Gastroesophageal sphincter (tissue), 4 donors: Measurements from ENCODE around the gene DNAH17. TPM values are rescaled to one million over a fixed set of nuclear protein-coding genes. Genes with fewer than 3 reads are reported as not detected.
A peak's percentile ranks its signal among the peaks of the same experiment; 100 is the strongest.

ENCODE experiments used
- ATAC-seq: fragments of 150-250 bp; one replicate; pipeline ENCODE4 v1.9.1; 2016; ENCODE audit warnings: mild to moderate bottlenecking, moderate library complexity
- H3K27ac ChIP-seq, 4 donors: fragments of 200-600 bp; sonication (generic) in 3 of 4; 1 replicate in 3 of 4; 2 replicates in 1 of 4; pipeline ENCODE4 v1.5.1; 2016 to 2019
- H3K27me3 ChIP-seq: fragments of 200-600 bp; sonication (generic); one replicate; pipeline ENCODE4 v1.5.1; 2019
- H3K36me3 ChIP-seq, 2 donors: fragments of 200-600 bp; sonication (generic); one replicate each; pipeline ENCODE4 v1.5.1; 2019; ENCODE audit warnings: control low read depth in 1 of 2
- H3K4me1 ChIP-seq, 3 donors: fragments of 200-600 bp; sonication (generic); 1 replicate in 2 of 3; 2 replicates in 1 of 3; pipeline ENCODE4 v1.5.1; 2016 to 2019; ENCODE audit warnings: control low read depth in 2 of 3
- H3K4me3 ChIP-seq, 2 donors: fragments of 200-600 bp; sonication (generic); one replicate each; pipeline ENCODE4 v1.5.1; 2019; ENCODE audit warnings: mild to moderate bottlenecking in 1 of 2, moderate library complexity in 1 of 2
- H3K9me3 ChIP-seq, 3 donors: fragments of 200-600 bp; sonication (generic); one replicate each; pipeline ENCODE4 v1.5.1; 2017 to 2019; ENCODE audit warnings: control low read depth in 2 of 3
- EP300 ChIP-seq: sonication (generic); formaldehyde crosslinking; IDR thresholded peaks from one replicate; pipeline ENCODE4 v1.6.1; 2017; ENCODE audit warnings: antibody characterized with exemption, mild to moderate bottlenecking
- POLR2A ChIP-seq, 2 donors: fragments of 450-650 bp; IDR thresholded peaks; one replicate each; pipeline ENCODE4 v1.6.1; 2017; ENCODE audit warnings: antibody characterized with exemption in 2 of 2, mild to moderate bottlenecking in 2 of 2, moderate library complexity in 1 of 2
- POLR2AphosphoS5 ChIP-seq: sonication (generic); formaldehyde crosslinking; IDR thresholded peaks from one replicate; pipeline ENCODE4 v1.6.1; 2017; ENCODE audit warnings: antibody characterized with exemption
- WGBS, 2 donors: methylation state at CpG; one replicate each; pipeline ENCODE4 v1.1.5; 2018; ENCODE audit warnings: low coverage in 1 of 2; 5-methylcytosine and 5-hydroxymethylcytosine counted together
- total RNA-seq, 4 donors: library from RNA; depleted of rRNA; stranded (reverse); fragments of >200 nt; gene quantifications; one replicate each; pipeline ENCODE4 v1.1.0, GENCODE V29; 2016
- TF ChIP-seq, protein P1 (sequence below), 4 experiments: fragments of 200-600 bp in 2 of 4; fragments of 450-650 bp in 2 of 4; sonication (generic) in 1 of 4; IDR thresholded peaks; one replicate each; pipeline ENCODE4 v1.5.1; 2017 to 2019; ENCODE audit warnings: antibody characterized with exemption in 4 of 4, mild to moderate bottlenecking in 2 of 4, moderate library complexity in 2 of 4

The DNAH17 gene
- total RNA-seq, 4 donors from 2014 or later = 0.15 TPM; not detected in 3

DNA sequence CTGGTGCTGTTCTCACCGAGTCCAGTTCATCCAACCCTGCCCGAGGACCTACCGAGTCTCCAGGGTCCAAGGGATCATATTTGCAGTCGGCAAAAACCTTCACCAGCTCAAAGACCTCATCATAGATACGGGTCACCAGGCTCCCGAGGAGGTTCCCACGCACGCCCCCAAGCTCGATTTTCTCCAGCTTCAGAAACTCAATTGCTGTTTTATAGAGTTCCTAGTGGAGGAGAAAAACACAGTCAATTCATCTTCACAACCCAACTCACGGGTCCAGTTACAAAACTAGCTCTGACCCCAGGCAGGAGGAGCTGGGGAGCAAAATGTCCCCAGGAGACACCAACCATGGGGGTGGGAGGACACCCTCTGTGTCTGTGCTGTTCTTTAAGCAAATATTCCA lies 10.2 kb downstream of the DNAH17 start:
- 57 to 96% methylated on average over 1 to 9 of the region's 10 CpGs for WGBS, 2 donors
- peaks cover 0 to 8% (median 0%) of the 10 kb centered on the region in 3 donors for H3K4me1 ChIP-seq
- no peaks in the 10 kb centered on the region for H3K9me3 ChIP-seq
- no peaks in the 10 kb centered on the region for H3K27me3 ChIP-seq
- no peak overlapping the region for H3K4me3 ChIP-seq
- no peak for ATAC-seq
- TF ChIP-seq, protein P1, sequence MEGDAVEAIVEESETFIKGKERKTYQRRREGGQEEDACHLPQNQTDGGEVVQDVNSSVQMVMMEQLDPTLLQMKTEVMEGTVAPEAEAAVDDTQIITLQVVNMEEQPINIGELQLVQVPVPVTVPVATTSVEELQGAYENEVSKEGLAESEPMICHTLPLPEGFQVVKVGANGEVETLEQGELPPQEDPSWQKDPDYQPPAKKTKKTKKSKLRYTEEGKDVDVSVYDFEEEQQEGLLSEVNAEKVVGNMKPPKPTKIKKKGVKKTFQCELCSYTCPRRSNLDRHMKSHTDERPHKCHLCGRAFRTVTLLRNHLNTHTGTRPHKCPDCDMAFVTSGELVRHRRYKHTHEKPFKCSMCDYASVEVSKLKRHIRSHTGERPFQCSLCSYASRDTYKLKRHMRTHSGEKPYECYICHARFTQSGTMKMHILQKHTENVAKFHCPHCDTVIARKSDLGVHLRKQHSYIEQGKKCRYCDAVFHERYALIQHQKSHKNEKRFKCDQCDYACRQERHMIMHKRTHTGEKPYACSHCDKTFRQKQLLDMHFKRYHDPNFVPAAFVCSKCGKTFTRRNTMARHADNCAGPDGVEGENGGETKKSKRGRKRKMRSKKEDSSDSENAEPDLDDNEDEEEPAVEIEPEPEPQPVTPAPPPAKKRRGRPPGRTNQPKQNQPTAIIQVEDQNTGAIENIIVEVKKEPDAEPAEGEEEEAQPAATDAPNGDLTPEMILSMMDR (IDR thresholded peaks at IDR 0.05) = no peak
- TF ChIP-seq EP300 = no peak
- TF ChIP-seq POLR2AphosphoS5 = no peak
- no peak for TF ChIP-seq POLR2A (IDR thresholded peaks at IDR 0.05)
- H3K36me3 ChIP-seq = no peaks in the 10 kb centered on the region
- no peak overlapping the region for H3K27ac ChIP-seq

DNA sequence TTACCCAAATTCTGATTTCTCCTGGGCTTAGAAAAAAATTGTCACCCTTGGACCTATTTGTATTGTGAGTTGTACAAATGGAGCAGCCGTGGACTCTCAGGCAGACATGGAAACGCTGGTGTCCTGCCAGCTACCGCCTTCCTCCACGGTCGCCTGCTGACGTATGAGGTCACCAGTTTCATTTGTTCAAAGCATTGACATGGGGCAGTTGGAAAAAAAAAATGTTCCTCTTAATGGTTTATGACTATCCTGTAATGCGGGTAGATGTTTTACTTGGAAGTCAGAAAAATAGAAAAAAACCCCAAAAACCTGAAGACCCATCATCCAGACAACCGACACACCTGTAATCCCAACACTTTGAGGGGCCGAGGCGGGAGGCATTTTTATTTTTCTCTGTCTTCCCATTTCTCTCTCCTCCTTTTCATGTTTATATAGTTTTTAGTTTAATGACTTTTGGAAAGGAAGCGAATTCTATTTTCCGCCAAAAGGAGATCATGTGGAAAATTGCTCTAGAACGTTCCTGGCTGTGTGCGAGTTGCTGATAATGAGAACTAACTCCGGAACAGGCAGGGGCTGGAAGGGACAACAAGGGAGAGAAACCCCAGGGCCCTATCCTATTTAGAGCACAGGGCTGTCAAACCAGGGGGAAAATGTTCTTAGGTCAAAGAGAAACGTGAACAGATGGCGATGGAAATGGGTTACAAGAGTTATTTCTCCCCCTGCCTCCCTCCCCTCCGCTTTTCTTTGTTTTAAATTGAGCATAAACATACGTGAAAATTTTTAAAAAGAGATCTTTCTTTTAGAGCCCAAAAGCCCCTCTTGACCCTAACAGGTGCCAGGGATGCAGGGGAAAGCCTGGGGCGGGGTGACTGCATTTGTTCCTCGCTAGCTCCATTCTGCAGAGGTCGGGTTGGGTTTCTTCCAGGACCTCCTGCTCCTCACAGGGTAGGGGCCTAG lies 13.7 kb downstream of the DNAH17 start:
- peak; percentile 59 for ATAC-seq
- Histone ChIP-seq H3K4me3 (no peak overlapping the region), H3K27me3 (peaks cover 12% of the 10 kb centered on the region), H3K4me1 (peaks cover 0 to 8% (median 0%) of the 10 kb centered on the region in 3 donors), H3K27ac (peak overlapping the region in 3 of 4 donors; percentile 24 to 45 (median 44)), H3K9me3 (no peaks in the 10 kb centered on the region), H3K36me3 (no peaks in the 10 kb centered on the region)
- TF ChIP-seq POLR2A (IDR thresholded peaks at IDR 0.05) (no peak), EP300 (no peak), POLR2AphosphoS5 (no peak)
- TF ChIP-seq, protein P1 (IDR thresholded peaks at IDR 0.05) = no peak
- WGBS, 2 donors = 58 to 71% methylated on average over 17 to 21 of the region's 22 CpGs

DNA sequence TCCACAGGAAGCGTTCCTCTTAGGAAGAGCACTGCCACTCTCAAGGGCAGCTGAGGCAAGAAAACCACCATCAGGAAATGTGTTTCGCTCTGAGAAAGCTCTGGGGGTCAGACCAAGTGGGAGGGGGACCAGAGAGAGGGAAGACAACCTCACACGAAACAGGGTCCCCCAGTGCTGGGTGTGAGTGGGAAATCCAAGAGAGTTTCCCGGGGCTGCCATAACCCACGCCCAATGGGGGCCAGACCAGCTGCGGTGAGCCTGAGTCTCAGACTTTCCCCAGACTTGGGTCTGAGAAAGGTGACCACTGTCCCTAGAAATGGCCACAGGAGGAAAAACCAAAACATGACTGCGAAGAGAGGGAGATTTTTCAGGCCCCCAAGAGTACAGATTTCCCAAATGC lies 14.5 kb downstream of the DNAH17 start:
- ATAC-seq = no peak
- peaks cover 0 to 8% (median 0%) of the 10 kb centered on the region in 3 donors for H3K4me1 ChIP-seq
- TF ChIP-seq POLR2AphosphoS5 = no peak
- TF ChIP-seq POLR2A (IDR thresholded peaks at IDR 0.05) = no peak
- no peak for TF ChIP-seq EP300
- TF ChIP-seq, protein P1 (IDR thresholded peaks at IDR 0.05) = no peak
- H3K4me3 ChIP-seq = no peak overlapping the region
- peak overlapping the region in 3 of 4 donors; percentile 24 to 45 (median 31) for H3K27ac ChIP-seq
- no peaks in the 10 kb centered on the region for H3K36me3 ChIP-seq
- peaks cover 12% of the 10 kb centered on the region for H3K27me3 ChIP-seq
- 94 to 100% methylated on average over 2 to 7 of the region's 7 CpGs for WGBS, 2 donors
- H3K9me3 ChIP-seq = no peaks in the 10 kb centered on the region

GRCh38 chr17:78561166-78561565 lies 16.0 kb downstream of the DNAH17 start:
- ATAC-seq = no peak
- no peak overlapping the region for H3K4me3 ChIP-seq

More at GRCh38 chr17:78561166-78561565, 16.0 kb downstream of the DNAH17 start:
- TF ChIP-seq POLR2AphosphoS5 (no peak), POLR2A (IDR thresholded peaks at IDR 0.05) (no peak), EP300 (no peak)
- TF ChIP-seq, protein P1 (IDR thresholded peaks at IDR 0.05) = no peak
- no peaks in the 10 kb centered on the region for H3K9me3 ChIP-seq
- WGBS, 2 donors = 88% methylated on average over 2 of the region's 10 CpGs; no CpG with 5 or more reads in 1 of the 2 donors
- H3K4me1 ChIP-seq = peaks cover 0 to 8% (median 0%) of the 10 kb centered on the region in 3 donors
- no peak overlapping the region for H3K27ac ChIP-seq
- peaks cover 12% of the 10 kb centered on the region for H3K27me3 ChIP-seq
- H3K36me3 ChIP-seq = no peaks in the 10 kb centered on the region
